Transverse colon (tissue), 4 donors: Measurements from ENCODE around the gene APOBEC3H. TPM values are rescaled to one million over a fixed set of nuclear protein-coding genes. Genes with fewer than 3 reads are reported as not detected.
A peak's percentile ranks its signal among the peaks of the same experiment; 100 is the strongest.

ENCODE experiments used
- DNase-seq: peaks from one replicate; pipeline ENCODE4 v3.0.0-alpha.2; 2019
- H3K27ac ChIP-seq, 4 donors: fragments of 200-600 bp; sonication (generic); 2 replicates each; pipeline ENCODE4 v1.5.1; 2016 to 2018; ENCODE audit warnings: inconsistent platforms in 4 of 4
- H3K27me3 ChIP-seq: fragments of 200-600 bp; sonication (generic); 2 replicates; pipeline ENCODE4 v1.5.1; 2017; ENCODE audit warnings: inconsistent platforms
- H3K36me3 ChIP-seq, 4 donors: fragments of 200-600 bp; sonication (generic); 2 replicates each; pipeline ENCODE4 v1.5.1; 2017 to 2019; ENCODE audit warnings: inconsistent platforms in 4 of 4
- H3K4me1 ChIP-seq, 4 donors: fragments of 200-600 bp; sonication (generic); 2 replicates each; pipeline ENCODE4 v1.5.1; 2017 to 2020; ENCODE audit warnings: inconsistent platforms in 4 of 4
- H3K4me3 ChIP-seq, 4 donors: fragments of 200-600 bp; sonication (generic); 1 replicate in 1 of 4; 2 replicates in 3 of 4; pipeline versions ENCODE4 v1.5.1 to v1.6.1; 2017 to 2019; ENCODE audit warnings: inconsistent platforms in 4 of 4
- H3K9me3 ChIP-seq, 2 donors: fragments of 200-600 bp; sonication (generic); 2 replicates each; pipeline ENCODE4 v1.5.1; 2017 to 2019; ENCODE audit warnings: inconsistent platforms in 2 of 2
- EP300 ChIP-seq: sonication (generic); formaldehyde crosslinking; IDR thresholded peaks from one replicate; pipeline ENCODE4 v1.6.1; 2017; ENCODE audit warnings: antibody characterized with exemption, low read depth
- POLR2A ChIP-seq: fragments of 450-650 bp; IDR thresholded peaks from one replicate; pipeline ENCODE4 v1.6.1; 2016; ENCODE audit warnings: antibody characterized with exemption, mild to moderate bottlenecking, moderate library complexity
- POLR2AphosphoS5 ChIP-seq, 3 donors: sonication (generic); formaldehyde crosslinking; IDR thresholded peaks; one replicate each; pipeline ENCODE4 v1.6.1; 2016; ENCODE audit warnings: antibody characterized with exemption in 3 of 3
- WGBS, 2 donors: methylation state at CpG; one replicate each; pipeline ENCODE4 v1.1.5; 2018; ENCODE audit warnings: low coverage in 1 of 2; 5-methylcytosine and 5-hydroxymethylcytosine counted together
- in situ Hi-C, 4 donors: fragments of 200-750 bp; cut with MboI; loops; one replicate each; pipeline versions ENCODE4 v1.15.0 to v1.15.1; 2017; ENCODE audit warnings: low sequenced_read_pairs in 3 of 4, low pct_ligation_motif_present in 1 of 4, low pct_unique_long_range_greater_than_20kb in 1 of 4
- intact Hi-C: fragments of 100-400 bp; cut with DNase I; formaldehyde crosslinking; loops from one replicate; pipeline ENCODE4 v1.15.1; 2023; ENCODE audit warnings: low total_unique reads
- total RNA-seq, 4 donors: library from RNA; depleted of rRNA; stranded (reverse); fragments of >200 nt; gene quantifications; one replicate each; pipeline ENCODE4 v1.1.0, GENCODE V29; 2016
- TF ChIP-seq, protein P1 (sequence below), 5 experiments: fragments of 200-600 bp in 3 of 5; fragments of 450-650 bp in 2 of 5; sonication (generic) in 3 of 5; IDR thresholded peaks; 1 replicate in 2 of 5; 2 replicates in 3 of 5; pipeline ENCODE4 v1.5.1; 2016 to 2017; ENCODE audit warnings: antibody characterized with exemption in 5 of 5, inconsistent platforms in 3 of 5, mild to moderate bottlenecking in 2 of 5, moderate library complexity in 1 of 5

APOBEC3H gene
- total RNA-seq, 4 donors from 2014 or later, result 0.41 to 2.1 TPM; not detected in 2

DNA sequence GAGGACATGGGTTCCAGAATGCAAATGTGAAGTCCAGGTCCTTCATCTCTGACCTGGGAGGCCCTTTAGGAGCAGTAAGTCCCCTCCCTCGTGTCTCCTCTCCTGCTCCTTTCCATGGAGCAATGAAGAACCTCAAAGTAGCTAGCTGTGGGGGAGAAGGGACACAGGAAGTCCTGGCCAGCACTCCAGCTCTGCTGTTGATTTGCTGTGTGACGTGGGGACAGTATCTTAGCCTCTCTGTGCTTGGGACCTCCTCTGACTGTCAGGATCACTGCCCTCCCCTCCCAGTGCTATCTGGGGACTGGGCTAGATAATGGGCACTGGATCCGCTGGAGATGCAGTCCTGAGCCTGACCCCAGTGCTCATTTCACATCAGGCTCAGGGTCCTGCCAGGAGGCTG lies 1.1 kb upstream of the APOBEC3H start:
- intact Hi-C loops (no loop called here), in situ Hi-C loops (no loop called here)
- Histone ChIP-seq H3K4me1 (peaks cover 0 to 20% (median 4%) of the 10 kb centered on the region in 4 donors), H3K27ac (no peak overlapping the region), H3K36me3 (no peaks in the 10 kb centered on the region), H3K4me3 (no peak overlapping the region), H3K27me3 (peaks cover under 1% of the 10 kb centered on the region), H3K9me3 (no peaks in the 10 kb centered on the region)
- no peak for TF ChIP-seq POLR2AphosphoS5 (IDR thresholded peaks at IDR 0.05)
- TF ChIP-seq, protein P1, sequence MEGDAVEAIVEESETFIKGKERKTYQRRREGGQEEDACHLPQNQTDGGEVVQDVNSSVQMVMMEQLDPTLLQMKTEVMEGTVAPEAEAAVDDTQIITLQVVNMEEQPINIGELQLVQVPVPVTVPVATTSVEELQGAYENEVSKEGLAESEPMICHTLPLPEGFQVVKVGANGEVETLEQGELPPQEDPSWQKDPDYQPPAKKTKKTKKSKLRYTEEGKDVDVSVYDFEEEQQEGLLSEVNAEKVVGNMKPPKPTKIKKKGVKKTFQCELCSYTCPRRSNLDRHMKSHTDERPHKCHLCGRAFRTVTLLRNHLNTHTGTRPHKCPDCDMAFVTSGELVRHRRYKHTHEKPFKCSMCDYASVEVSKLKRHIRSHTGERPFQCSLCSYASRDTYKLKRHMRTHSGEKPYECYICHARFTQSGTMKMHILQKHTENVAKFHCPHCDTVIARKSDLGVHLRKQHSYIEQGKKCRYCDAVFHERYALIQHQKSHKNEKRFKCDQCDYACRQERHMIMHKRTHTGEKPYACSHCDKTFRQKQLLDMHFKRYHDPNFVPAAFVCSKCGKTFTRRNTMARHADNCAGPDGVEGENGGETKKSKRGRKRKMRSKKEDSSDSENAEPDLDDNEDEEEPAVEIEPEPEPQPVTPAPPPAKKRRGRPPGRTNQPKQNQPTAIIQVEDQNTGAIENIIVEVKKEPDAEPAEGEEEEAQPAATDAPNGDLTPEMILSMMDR (IDR thresholded peaks at IDR 0.05), result no peak
- TF ChIP-seq EP300, result no peak
- TF ChIP-seq POLR2A, result no peak
- DNase-seq, result no peak
- WGBS, 2 donors, result 78% methylated on average over 2 of the region's 3 CpGs; no CpG with 5 or more reads in 1 of the 2 donors

DNA sequence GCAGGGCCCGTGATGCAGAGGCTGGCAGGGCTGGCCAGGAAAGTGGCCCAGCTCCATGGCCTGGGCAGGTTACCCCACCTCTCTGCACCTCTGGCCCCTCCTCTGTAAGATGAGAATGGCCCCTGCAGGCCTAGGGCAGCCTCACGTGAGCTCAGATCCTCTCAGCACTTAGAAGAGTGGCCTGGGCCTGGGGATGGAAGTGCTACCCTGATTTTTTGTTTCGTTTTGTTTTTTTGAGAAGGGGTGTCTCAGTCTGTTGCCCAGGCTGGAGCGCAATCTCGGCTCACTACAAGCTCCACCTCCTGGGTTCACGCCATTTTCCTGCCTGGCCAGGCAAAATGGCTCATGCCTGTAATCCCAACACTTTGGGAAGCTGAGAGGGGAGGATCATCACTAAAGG lies 982 bp downstream of the APOBEC3H start:
- Histone ChIP-seq H3K27me3 (no peaks in the 10 kb centered on the region), H3K9me3 (no peaks in the 10 kb centered on the region), H3K27ac (peak overlapping the region in 1 of 4 donors; percentile 7), H3K4me3 (no peak overlapping the region), H3K36me3 (no peaks in the 10 kb centered on the region), H3K4me1 (peaks cover 0 to 16% (median 4%) of the 10 kb centered on the region in 4 donors)
- 71 to 88% methylated on average over 4 to 6 of the region's 6 CpGs for WGBS, 2 donors
- TF ChIP-seq, protein P1 (IDR thresholded peaks at IDR 0.05), result no peak
- TF ChIP-seq EP300 (no peak), POLR2AphosphoS5 (IDR thresholded peaks at IDR 0.05) (no peak), POLR2A (no peak)
- DNase-seq, result no peak
- in situ Hi-C loops, result no loop called here
- intact Hi-C loops, result no loop called here

DNA sequence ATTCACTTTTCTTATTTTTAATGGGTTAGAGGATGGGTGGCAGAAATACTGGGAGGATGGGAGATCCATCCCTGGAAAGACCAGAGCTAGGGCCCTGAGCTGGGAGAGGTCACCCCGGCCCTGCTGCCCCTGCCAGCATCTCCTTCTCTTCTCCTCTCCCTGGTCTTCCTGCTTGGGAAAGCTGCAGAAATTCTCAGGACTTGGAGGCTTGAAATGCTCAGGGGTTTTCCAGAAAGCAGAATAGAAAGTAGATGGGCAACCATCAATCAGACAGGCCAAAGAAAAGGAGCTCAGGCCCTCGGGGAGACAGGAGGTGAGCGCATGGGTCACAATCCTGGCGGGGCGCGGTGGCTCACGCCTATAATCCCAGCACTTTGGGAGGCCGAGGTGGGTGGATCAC lies 1.5 kb downstream of the APOBEC3H start:
- H3K36me3 ChIP-seq, result no peaks in the 10 kb centered on the region
- no peak for DNase-seq
- intact Hi-C loops (no loop called here), in situ Hi-C loops (no loop called here)
- no peaks in the 10 kb centered on the region for H3K27me3 ChIP-seq
- TF ChIP-seq POLR2AphosphoS5 (IDR thresholded peaks at IDR 0.05), result no peak
- TF ChIP-seq EP300, result no peak
- no peak for TF ChIP-seq POLR2A
- WGBS, 2 donors, result 56 to 73% methylated on average over 1 to 8 of the region's 8 CpGs
- H3K4me1 ChIP-seq, result peaks cover 0 to 15% (median 4%) of the 10 kb centered on the region in 4 donors
- H3K4me3 ChIP-seq, result no peak overlapping the region
- no peaks in the 10 kb centered on the region for H3K9me3 ChIP-seq
- H3K27ac ChIP-seq, result no peak overlapping the region

DNA sequence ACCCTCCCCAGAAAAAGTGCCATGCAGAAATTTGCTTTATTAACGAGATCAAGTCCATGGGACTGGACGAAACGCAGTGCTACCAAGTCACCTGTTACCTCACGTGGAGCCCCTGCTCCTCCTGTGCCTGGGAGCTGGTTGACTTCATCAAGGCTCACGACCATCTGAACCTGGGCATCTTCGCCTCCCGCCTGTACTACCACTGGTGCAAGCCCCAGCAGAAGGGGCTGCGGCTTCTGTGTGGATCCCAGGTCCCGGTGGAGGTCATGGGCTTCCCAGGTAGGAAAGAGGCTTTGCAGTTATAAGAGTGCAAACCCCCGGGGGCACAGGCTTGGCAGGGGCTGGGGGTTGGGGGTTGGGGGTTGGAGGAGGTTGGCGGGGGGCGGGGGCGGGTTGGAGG lies 4.2 kb downstream of the APOBEC3H start:
- Histone ChIP-seq H3K9me3 (no peaks in the 10 kb centered on the region), H3K27me3 (no peaks in the 10 kb centered on the region), H3K27ac (no peak overlapping the region), H3K4me3 (no peak overlapping the region), H3K36me3 (no peaks in the 10 kb centered on the region), H3K4me1 (peaks cover 0 to 13% (median 4%) of the 10 kb centered on the region in 4 donors)
- WGBS, 2 donors, result 83% methylated on average over 13 of the region's 13 CpGs; no CpG with 5 or more reads in 1 of the 2 donors
- TF ChIP-seq EP300, result no peak
- TF ChIP-seq, protein P1 (IDR thresholded peaks at IDR 0.05), result no peak
- TF ChIP-seq POLR2AphosphoS5 (IDR thresholded peaks at IDR 0.05), result no peak
- TF ChIP-seq POLR2A, result no peak
- in situ Hi-C loops (loop anchor here in 2 of 4 donors (25.0 kb wide), 2 partner anchors 89 to 239 kb away; partner anchors contain the start of genes APOBEC3C (in 1 of the 2), APOBEC3D (in 1 of the 2) and CBX6 (in 1 of the 2)), intact Hi-C loops (no loop called here)
- no peak for DNase-seq

DNA sequence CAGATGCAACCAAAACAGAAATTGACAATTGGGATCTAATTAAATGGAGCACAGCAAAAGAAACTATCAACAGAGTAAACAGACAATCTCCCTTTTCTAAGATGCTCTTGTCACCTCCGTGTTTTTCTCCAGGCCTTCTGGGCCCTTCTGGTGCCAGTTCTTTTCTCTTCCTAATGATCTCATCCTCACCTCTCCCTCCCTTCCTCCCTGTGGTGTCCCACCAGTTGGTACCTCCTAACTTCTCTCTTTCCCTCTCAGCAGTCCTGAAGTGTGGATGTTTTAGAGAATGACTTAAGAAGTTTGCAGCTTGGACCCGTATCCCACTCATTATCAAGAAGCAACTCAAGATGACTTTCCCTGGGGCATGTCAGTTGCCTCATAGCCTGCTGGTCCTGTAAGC lies 6.4 kb downstream of the APOBEC3H start:
- TF ChIP-seq, protein P1 (IDR thresholded peaks at IDR 0.05), result no peak
- in situ Hi-C loops, result loop anchor here in 2 of 4 donors (25.0 kb wide), 2 partner anchors 91 to 241 kb away; partner anchors contain the start of genes APOBEC3C (in 1 of the 2), APOBEC3D (in 1 of the 2) and CBX6 (in 1 of the 2)
- 81 to 88% methylated on average over 2 of the region's 2 CpGs for whole genome bisulfite sequencing, 2 donors
- Histone ChIP-seq H3K4me3 (no peak overlapping the region), H3K27ac (no peak overlapping the region), H3K4me1 (peaks cover 0 to 4% (median 0%) of the 10 kb centered on the region in 4 donors), H3K27me3 (no peaks in the 10 kb centered on the region), H3K9me3 (no peaks in the 10 kb centered on the region), H3K36me3 (no peaks in the 10 kb centered on the region)
- no peak for DNase-seq
- intact Hi-C loops, result no loop called here
